ENCODE results near the gene REEP6.

Gene REEP6

GRCh38 chr19:1507763-1508506 lies 17.0 kb downstream of the REEP6 start:
- TF ChIP-seq REST (IDR thresholded peaks at IDR 0.05; ENCODE audit: insufficient read depth in 1 of 2, low read depth in 2 of 2, low read length in 2 of 2) (no peak), POLR2AphosphoS5 (IDR thresholded peaks at IDR 0.05; ENCODE audit: low read depth, low read length) (no peak), FOXP2 (optimal IDR thresholded peaks at IDR 0.05; ENCODE audit: borderline replicate concordance, extremely low read depth, extremely low read length, insufficient read depth) (no peak), TAF1 (IDR thresholded peaks at IDR 0.05; ENCODE audit: borderline replicate concordance, insufficient read depth, low read length) (no peak), SIN3A (IDR thresholded peaks at IDR 0.05; ENCODE audit: borderline replicate concordance, insufficient read depth, low read length) (no peak)

DNA sequence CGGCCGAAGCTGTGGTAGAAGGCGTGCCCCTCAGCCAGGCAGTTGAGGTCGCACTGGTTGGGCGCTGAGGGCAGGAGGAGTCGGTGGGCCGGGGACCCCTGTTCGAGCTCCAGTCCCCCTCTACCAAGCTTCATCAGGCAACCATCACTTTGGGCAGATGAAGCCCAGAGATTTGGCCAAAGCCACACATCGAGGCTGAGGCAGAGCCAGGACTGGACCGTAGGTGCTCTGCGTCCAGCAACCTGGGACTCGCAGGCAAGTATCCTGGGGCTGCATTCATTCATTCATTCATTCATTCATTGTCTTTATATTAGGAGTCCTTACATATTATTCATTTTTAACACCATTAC lies 17.5 kb downstream of the REEP6 start:
- TF ChIP-seq SIN3A (IDR thresholded peaks at IDR 0.05; ENCODE audit: borderline replicate concordance, insufficient read depth, low read length) (no peak), TAF1 (IDR thresholded peaks at IDR 0.05; ENCODE audit: borderline replicate concordance, insufficient read depth, low read length) (no peak), REST (IDR thresholded peaks at IDR 0.05; ENCODE audit: insufficient read depth in 1 of 2, low read depth in 2 of 2, low read length in 2 of 2) (no peak), POLR2AphosphoS5 (IDR thresholded peaks at IDR 0.05; ENCODE audit: low read depth, low read length) (no peak), FOXP2 (optimal IDR thresholded peaks at IDR 0.05; ENCODE audit: borderline replicate concordance, extremely low read depth, extremely low read length, insufficient read depth) (no peak)

- no peak for TF ChIP-seq REST (IDR thresholded peaks at IDR 0.05; ENCODE audit: insufficient read depth in 1 of 2, low read depth in 2 of 2, low read length in 2 of 2)
Observed at GRCh38 chr19:1509602-1510441, 18.8 kb downstream of the REEP6 start.

DNA sequence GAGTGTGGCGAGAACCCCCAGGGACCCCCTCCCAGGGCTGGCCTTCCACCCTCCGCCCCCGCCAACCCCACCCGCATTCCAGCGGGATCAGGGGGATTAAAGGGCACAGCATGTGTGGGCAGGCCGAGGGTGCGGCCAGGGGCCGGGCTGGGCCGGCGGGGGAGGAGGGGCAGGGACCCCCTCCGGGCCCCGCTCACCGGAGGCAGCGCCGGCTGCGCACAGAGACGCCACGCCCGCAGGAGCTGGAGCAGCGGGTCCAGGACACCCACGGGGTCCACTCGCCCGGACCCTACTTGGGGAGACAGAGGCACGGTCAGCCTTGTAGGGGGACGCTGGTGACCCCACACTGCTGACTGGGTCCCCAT lies 19.4 kb downstream of the REEP6 start:
- TF ChIP-seq FOXP2 (optimal IDR thresholded peaks at IDR 0.05; ENCODE audit: borderline replicate concordance, extremely low read depth, extremely low read length, insufficient read depth): no peak
- TF ChIP-seq POLR2AphosphoS5 (IDR thresholded peaks at IDR 0.05; ENCODE audit: low read depth, low read length): no peak
- TF ChIP-seq REST (IDR thresholded peaks at IDR 0.05; ENCODE audit: insufficient read depth in 1 of 2, low read depth in 2 of 2, low read length in 2 of 2): no peak
- TF ChIP-seq TAF1 (IDR thresholded peaks at IDR 0.05; ENCODE audit: borderline replicate concordance, insufficient read depth, low read length): no peak
- no peak for TF ChIP-seq SIN3A (IDR thresholded peaks at IDR 0.05; ENCODE audit: borderline replicate concordance, insufficient read depth, low read length)
